T-helper 17 cell (primary cell): Measurements from ENCODE around the gene EBI3. TPM values are rescaled to one million over a fixed set of nuclear protein-coding genes. Genes with fewer than 3 reads are reported as not detected.
"Not testable (repeated sequence)": the region's sequence is repeated elsewhere in the genome, so short reads cannot be mapped to it uniquely, and the experiment has no call there.

Source experiments
- ATAC-seq: fragments of 150-1000 bp; cut with Tn5 transposase; 2 replicates; pipeline ENCODE4 v1.10.0; 2021; ENCODE audit warnings: mild to moderate bottlenecking, moderate library complexity
- DNase-seq, 3 donors: peaks; one replicate each; pipeline versions ENCODE4 v3.0.0 to v3.0.0-alpha.2; 2020 to 2021
- H3K9me3 ChIP-seq: one replicate; pipeline ENCODE4 v1.7.0; 2013; ENCODE audit warnings: low read length, mild to moderate bottlenecking; ENCODE audit not compliant: control insufficient read depth, poor library complexity, severe bottlenecking
- H3K27ac Mint-ChIP-seq: one replicate; pipeline ENCODE4 v1.8.0; 2022; ENCODE audit warnings: mild to moderate bottlenecking, moderate library complexity, mixed read lengths
- H3K27me3 Mint-ChIP-seq: one replicate; pipeline ENCODE4 v1.8.0; 2022; ENCODE audit warnings: mixed read lengths
- H3K36me3 Mint-ChIP-seq: one replicate; pipeline ENCODE4 v1.8.0; 2022; ENCODE audit warnings: low read depth, mixed read lengths
- H3K4me1 Mint-ChIP-seq: one replicate; pipeline ENCODE4 v1.8.0; 2022; ENCODE audit warnings: mild to moderate bottlenecking, mixed read lengths
- H3K4me3 Mint-ChIP-seq: one replicate; pipeline ENCODE4 v1.8.0; 2022; ENCODE audit warnings: mild to moderate bottlenecking, moderate library complexity, mixed read lengths
- total RNA-seq, 4 donors: library from RNA in 2 of 4; stranded (reverse) in 2 of 4; gene quantifications; one replicate each; pipeline ENCODE4 v1.2.3 and lab custom pipeline; 2022 to 2026

Gene EBI3
- total RNA-seq, 2 donors from 2014 or later: not detected

- no peak overlapping the region for H3K4me3 Mint-ChIP-seq
- peaks cover 16% of the 10 kb centered on the region for H3K27me3 Mint-ChIP-seq
- H3K4me1 Mint-ChIP-seq: peaks cover 4% of the 10 kb centered on the region
- no peaks in the 10 kb centered on the region for H3K9me3 ChIP-seq
- H3K36me3 Mint-ChIP-seq: no peaks in the 10 kb centered on the region
- ATAC-seq: no peak
- H3K27ac Mint-ChIP-seq: no peak overlapping the region
- DNase-seq: no peak
Observed at GRCh38 chr19:4284176-4284958, 55.0 kb downstream of the EBI3 start.

GRCh38 chr19:4284974-4285373 is 55.7 kb downstream of the EBI3 start:
- H3K4me3 Mint-ChIP-seq: no peak overlapping the region
- DNase-seq (no peak), ATAC-seq (no peak)
- no peaks in the 10 kb centered on the region for H3K36me3 Mint-ChIP-seq
- peaks cover 13% of the 10 kb centered on the region for H3K27me3 Mint-ChIP-seq
- H3K4me1 Mint-ChIP-seq: peaks cover 4% of the 10 kb centered on the region
- no peak overlapping the region for H3K27ac Mint-ChIP-seq
- no peaks in the 10 kb centered on the region for H3K9me3 ChIP-seq

DNA sequence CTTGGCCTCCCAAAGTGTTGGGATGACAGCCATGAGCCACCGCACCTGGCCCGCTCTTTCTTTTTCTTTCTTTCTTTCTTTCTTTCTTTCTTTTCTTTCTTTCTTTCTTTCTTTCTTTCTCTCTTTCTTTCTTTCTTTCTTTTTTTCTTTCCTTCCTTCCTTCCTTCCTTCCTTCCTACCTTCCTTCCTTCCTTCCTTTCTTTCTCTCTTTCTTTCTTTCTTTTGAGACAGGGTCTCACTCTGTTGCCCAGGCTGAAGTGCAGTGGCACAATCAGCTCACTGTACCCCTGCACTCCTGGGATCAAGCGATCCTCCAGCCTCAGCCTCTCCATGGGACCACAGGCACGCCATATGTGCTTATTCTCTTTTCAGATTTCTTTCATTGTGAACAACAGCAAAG is 56.8 kb downstream of the EBI3 start:
- H3K27ac Mint-ChIP-seq, DNase-seq, H3K9me3 ChIP-seq, H3K4me3 Mint-ChIP-seq, ATAC-seq, H3K27me3 Mint-ChIP-seq, H3K4me1 Mint-ChIP-seq, H3K36me3 Mint-ChIP-seq: not testable (repeated sequence)

Other genes with a start within 250 kb of the EBI3 start
- gene EEF2, start 244.1 kb upstream of the EBI3 start, total RNA-seq: 1,000 to 10,000 TPM; 2,788 to 2,859 TPM
- 10 to 100 TPM; 20.8 to 22.7 TPM for gene PIAS4, start 221.8 kb upstream of the EBI3 start, total RNA-seq
- 10 to 100 TPM; 47.3 to 51.1 TPM for gene ZBTB7A, start 162.6 kb upstream of the EBI3 start, total RNA-seq
- gene MAP2K2, start 105.4 kb upstream of the EBI3 start, total RNA-seq: 10 to 100 TPM; 94.3 to 94.6 TPM
- gene CREB3L3, start 75.9 kb upstream of the EBI3 start, total RNA-seq: under 1 TPM in 1 of 2 donors, not detected in 1; 0.82 TPM
- 10 to 100 TPM; 18.5 to 21.8 TPM for gene SIRT6, start 47.0 kb upstream of the EBI3 start, total RNA-seq
- gene ANKRD24, start 46.8 kb upstream of the EBI3 start, total RNA-seq: under 1 TPM; 0.75 to 0.91 TPM
- 10 to 100 TPM; 34.9 to 46.1 TPM for gene YJU2, start 17.6 kb downstream of the EBI3 start, total RNA-seq
- gene SHD, start 49.7 kb downstream of the EBI3 start, total RNA-seq: not detected
- gene TMIGD2, start 72.9 kb downstream of the EBI3 start, total RNA-seq: 1 to 10 TPM; 5.2 to 7.9 TPM
- 1 to 10 TPM; 1.5 to 2.9 TPM for gene FSD1, start 75.1 kb downstream of the EBI3 start, total RNA-seq
- gene STAP2, start 109.3 kb downstream of the EBI3 start, total RNA-seq: 1 to 10 TPM; 1.9 to 3.3 TPM
- 10 to 100 TPM; 13.0 to 15.1 TPM for gene MPND, start 114.0 kb downstream of the EBI3 start, total RNA-seq
- 10 to 100 TPM; 51.1 to 56.6 TPM for gene SH3GL1, start 171.0 kb downstream of the EBI3 start, total RNA-seq
- 10 to 100 TPM; 25.5 to 33.4 TPM for gene CHAF1A, start 173.1 kb downstream of the EBI3 start, total RNA-seq
- 10 to 100 TPM; 49.5 to 68.7 TPM for gene UBXN6, start 228.3 kb downstream of the EBI3 start, total RNA-seq
- 10 to 100 TPM; 22.0 to 26.5 TPM for gene HDGFL2, start 242.8 kb downstream of the EBI3 start, total RNA-seq